ENCODE results near the gene TRMT1.

Gene TRMT1

GRCh38 chr19:13151605-13152355, 35.2 kb upstream of the TRMT1 start:
- peak overlapping the region; percentile 84 to 95 (median 93) for H3K4me3 ChIP-seq
- peak overlapping the region; percentile 95 to 100 (median 98) for H3K27ac ChIP-seq

- peak overlapping the region; percentile 95 to 100 (median 98) for H3K27ac ChIP-seq
- peak overlapping the region; percentile 84 to 95 (median 93) for H3K4me3 ChIP-seq
These were observed 34.5 kb upstream of the TRMT1 start for GRCh38 chr19:13150931-13151604.

- Histone ChIP-seq H3K4me3 (peak within 1 kb of the TSS; percentile 84 to 95 (median 93)), H3K27ac (peak within 1 kb of the TSS; percentile 95 to 100 (median 98))
These were observed 33.8 kb upstream of the TRMT1 start, which contains the start of the genes IER2 and STX10 for GRCh38 chr19:13150187-13150930. IER2 (plus strand) TSS chr19:13150411; CDS start chr19:13153187, 2,776 bp downstream. STX10 (minus strand) TSS chr19:13150375; CDS start chr19:13150173, 202 bp downstream.

GRCh38 chr19:13149628-13150186, 33.2 kb upstream of the TRMT1 start:
- H3K4me3 ChIP-seq, result peak overlapping the region; percentile 84 to 95 (median 93)

GRCh38 chr19:13149173-13149627, 32.7 kb upstream of the TRMT1 start:
- Histone ChIP-seq H3K27ac (peak overlapping the region in 19 of 21 experiments; percentile 7 to 100 (median 98)), H3K4me3 (peak overlapping the region; percentile 84 to 95 (median 93))

More at GRCh38 chr19:13149628-13150186, 33.2 kb upstream of the TRMT1 start:
- peak overlapping the region; percentile 33 to 100 (median 98) for H3K27ac ChIP-seq

DNA sequence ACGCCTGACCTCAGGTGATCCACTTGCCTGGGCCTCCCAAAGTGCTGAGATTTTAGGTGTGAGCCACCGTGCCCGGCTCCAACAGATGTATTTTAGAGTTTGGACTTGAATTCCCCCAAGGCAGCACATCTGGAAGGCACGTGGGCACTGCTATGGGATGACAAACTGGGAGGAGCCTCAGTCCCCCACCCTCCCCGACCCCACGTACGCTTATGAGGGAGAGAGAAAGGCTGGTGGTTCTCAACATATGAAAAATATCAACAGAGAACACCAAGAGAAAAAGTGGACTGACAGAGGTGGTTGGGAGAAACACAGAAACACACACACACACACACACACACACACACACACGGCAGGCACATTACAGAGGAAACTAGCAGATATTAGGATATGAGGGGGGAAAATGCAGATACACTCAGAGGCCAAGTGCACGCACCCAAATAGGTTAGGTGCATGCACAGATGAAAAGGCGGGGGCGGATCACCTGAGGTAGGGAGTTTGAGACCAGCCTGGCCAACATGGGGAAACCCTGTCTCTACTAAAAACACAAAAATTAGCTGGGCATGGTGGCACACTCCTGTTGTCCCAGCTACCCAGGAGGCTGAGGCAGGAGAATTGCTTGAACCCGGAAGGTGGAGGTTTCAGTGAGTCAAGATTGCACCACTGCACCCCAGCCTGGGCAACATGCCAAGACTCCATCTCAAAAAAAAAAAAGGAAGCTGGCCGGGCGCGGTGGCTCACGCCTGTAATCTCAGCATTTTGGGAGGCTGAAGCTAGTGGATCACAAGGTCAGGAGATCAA, 30.4 kb upstream of the TRMT1 start:
- H3K4me3 ChIP-seq, result no peak overlapping the region
- H3K27ac ChIP-seq, result no peak overlapping the region

GRCh38 chr19:13139633-13140311, 23.2 kb upstream of the TRMT1 start:
- no peak overlapping the region for H3K4me3 ChIP-seq
- peak overlapping the region in 2 of 21 experiments; percentile 12 to 24 for H3K27ac ChIP-seq

GRCh38 chr19:13138916-13139198, 22.3 kb upstream of the TRMT1 start:
- Histone ChIP-seq H3K27ac (peak overlapping the region in 1 of 21 experiments; percentile 3), H3K4me3 (no peak overlapping the region)

- Histone ChIP-seq H3K4me3 (no peak overlapping the region), H3K27ac (no peak overlapping the region)
These were observed 21.8 kb upstream of the TRMT1 start for GRCh38 chr19:13138171-13138915.

DNA sequence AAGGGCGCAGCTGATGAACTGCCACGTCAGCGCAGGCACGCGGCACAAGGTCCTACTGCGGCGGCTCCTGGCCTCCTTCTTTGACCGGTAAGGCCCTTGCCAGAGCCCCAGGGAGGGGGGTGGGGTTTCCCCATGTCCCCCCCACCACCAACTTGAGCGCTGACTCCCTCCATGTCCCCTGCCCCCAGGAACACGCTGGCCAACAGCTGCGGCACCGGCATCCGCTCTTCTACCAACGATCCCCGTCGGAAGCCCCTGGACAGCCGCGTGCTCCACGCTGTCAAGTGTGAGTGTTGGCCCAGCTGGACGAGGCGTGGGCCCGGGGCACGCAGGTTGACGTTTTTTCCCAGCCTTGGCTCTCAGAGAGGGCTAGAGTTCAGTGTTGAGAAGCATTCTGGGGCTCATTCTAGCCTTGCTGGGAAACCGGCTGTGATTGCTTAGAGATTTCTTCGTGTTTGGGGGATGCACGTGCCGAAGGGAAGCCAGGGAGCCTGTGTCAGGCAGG, 20.8 kb upstream of the TRMT1 start:
- no peak overlapping the region for H3K4me3 ChIP-seq

DNA sequence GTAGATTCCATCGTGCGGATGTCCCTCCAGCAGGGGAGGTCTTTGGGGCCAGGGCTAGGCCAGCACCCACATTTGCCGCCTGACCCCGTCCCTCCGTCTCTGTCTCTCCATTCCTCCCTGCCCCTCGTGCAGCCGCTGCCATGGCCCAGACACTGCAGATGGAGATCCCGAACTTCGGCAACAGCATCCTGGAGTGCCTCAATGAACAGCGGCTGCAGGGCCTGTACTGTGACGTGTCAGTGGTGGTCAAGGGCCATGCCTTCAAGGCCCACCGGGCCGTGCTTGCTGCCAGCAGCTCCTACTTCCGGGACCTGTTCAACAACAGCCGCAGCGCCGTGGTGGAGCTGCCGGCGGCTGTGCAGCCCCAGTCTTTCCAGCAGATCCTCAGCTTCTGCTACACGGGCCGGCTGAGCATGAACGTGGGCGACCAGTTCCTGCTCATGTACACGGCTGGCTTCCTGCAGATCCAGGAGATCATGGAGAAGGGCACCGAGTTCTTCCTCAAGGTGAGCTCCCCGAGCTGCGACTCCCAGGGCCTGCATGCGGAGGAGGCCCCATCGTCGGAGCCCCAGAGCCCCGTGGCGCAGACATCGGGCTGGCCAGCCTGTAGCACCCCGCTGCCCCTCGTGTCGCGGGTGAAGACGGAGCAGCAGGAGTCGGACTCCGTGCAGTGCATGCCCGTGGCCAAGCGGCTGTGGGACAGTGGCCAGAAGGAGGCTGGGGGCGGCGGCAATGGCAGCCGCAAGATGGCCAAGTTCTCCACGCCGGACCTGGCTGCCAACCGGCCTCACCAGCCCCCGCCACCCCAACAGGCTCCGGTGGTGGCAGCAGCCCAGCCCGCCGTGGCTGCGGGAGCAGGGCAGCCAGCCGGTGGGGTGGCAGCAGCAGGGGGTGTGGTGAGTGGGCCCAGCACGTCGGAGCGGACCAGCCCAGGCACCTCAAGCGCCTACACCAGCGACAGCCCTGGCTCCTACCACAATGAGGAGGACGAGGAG, 18.8 kb upstream of the TRMT1 start:
- Histone ChIP-seq H3K27ac (no peak overlapping the region), H3K4me3 (no peak overlapping the region)

More for the DNA sequence above, 20.8 kb upstream of the TRMT1 start:
- no peak overlapping the region for H3K27ac ChIP-seq

DNA sequence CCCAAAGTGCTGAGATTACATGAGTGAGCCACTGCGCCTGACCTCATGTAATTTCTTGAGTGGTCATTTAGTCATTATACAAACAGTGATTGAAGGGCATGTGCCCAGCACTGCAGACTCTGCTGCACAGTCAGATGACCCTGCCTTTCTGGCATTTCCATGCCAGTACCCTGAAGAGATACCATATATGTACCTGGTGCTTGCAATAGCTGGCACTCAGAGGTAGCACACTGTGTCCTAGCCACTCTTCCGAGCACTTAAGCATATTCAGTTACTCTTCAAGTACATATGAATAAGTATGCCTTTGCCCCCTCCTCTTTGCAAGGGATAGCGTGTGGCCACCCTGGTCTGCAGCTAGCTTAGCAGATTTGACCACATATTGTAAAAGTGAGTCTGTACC, 18.1 kb upstream of the TRMT1 start:
- Histone ChIP-seq H3K27ac (no peak overlapping the region), H3K4me3 (no peak overlapping the region)

- Histone ChIP-seq H3K27ac (peak overlapping the region in 9 of 21 experiments; percentile 1 to 66 (median 40)), H3K4me3 (no peak overlapping the region)
These were observed 16.8 kb upstream of the TRMT1 start for GRCh38 chr19:13133241-13133870.

- Histone ChIP-seq H3K4me3 (no peak overlapping the region), H3K27ac (peak overlapping the region in 11 of 21 experiments; percentile 1 to 66 (median 35))
These were observed 16.1 kb upstream of the TRMT1 start for GRCh38 chr19:13132471-13133180.

DNA sequence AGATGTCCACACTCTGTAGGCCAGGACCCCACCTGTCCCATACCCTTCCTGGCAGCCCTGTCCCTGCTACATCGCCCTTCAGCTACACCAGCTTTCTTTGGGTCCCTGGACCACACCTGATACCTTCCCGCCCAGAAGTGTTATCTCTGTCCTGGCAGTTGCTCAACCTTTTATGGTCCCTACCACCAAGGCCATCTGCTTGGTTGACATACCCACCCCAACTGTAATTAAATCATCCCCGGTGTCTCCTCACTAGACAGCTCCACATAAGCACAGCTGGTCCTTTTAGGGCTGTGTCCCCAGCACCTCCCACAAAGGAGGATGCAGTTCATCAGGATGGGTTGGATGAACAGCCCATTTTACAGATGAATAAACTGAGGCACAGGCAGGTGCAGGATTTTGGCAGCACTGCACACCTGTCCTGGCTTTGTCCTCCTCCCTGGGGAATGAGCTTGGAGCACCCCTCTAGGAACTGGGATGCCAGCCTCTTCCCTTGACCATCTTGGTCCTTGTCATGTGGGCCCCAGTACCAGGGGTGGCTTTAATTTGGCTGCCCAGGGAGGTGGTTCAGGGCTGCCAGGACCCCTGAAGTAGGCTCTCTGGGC, 14.4 kb upstream of the TRMT1 start:
- no peak overlapping the region for H3K4me3 ChIP-seq
- H3K27ac ChIP-seq, result no peak overlapping the region
